ENCODE measurements around the gene CCNC.

Gene CCNC

DNA sequence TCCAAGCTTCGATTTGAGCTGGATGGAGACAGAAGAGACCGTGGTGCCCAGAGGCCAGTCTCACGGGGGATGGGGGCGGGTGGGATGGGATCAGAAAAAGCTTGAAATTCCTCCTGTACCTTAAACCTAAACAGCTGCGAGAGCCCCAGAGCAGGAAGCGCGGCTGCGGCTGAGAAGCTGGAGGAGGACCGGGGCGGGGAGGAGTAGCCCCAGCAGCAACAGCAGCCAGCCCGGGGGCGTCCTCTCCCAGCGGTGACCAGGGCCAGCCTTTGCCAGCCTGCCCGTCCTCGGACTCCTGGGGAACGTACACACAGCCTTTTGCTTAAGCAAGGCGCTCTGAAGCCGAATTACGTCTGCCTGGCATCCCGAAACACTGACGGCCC is 20.8 kb upstream of the CCNC start:
- H3K36me3 ChIP-seq (ENCODE audit: insufficient read depth, low read length), result no peaks in the 10 kb centered on the region
- peaks cover 4% of the 10 kb centered on the region; the same call in 1 of the 2 replicates for H3K4me1 ChIP-seq (ENCODE audit: insufficient read depth, low read length)
- H3K9ac ChIP-seq (ENCODE audit: low read depth, low read length), result peak overlapping the region; percentile 54; the same call in 1 of the 2 replicates
- H3K9me3 ChIP-seq (ENCODE audit: control insufficient read depth, insufficient read depth, low read length), result no peaks in the 10 kb centered on the region

DNA sequence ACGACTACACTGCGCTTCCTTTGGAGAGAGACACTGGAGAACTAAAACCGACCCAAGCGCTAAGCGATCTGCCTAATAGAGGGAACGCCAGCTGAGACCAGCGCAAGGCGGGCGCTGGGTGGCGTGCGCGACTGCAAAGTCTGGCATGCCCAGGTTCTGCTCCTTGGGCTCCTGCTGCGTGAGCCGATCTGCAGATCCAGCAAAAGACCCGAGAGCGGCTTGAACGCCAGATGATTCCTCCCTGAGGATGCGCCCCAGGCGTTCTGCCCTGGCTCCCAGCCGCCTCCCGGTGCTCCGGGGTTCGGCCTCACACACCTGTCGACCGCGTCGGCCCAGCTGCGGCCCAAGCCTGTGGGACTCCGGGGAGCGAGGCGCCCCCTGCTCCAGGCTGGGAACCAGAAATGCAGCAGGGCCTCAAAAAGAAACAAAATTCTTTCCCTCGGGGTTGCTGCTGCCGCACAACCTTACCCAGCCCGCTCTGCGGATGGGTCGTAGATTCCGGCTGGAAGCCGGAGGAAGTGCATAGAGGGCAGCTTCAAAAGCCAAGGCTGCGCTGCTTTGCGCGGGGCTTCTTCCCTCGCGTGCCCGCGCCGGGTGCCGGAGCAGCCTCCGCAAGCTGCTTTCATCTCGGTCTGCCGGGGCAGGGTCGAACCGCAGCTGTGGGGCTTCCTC is 20.3 kb upstream of the CCNC start:
- Histone ChIP-seq H3K36me3 (ENCODE audit: insufficient read depth, low read length) (no peaks in the 10 kb centered on the region), H3K9ac (ENCODE audit: low read depth, low read length) (peak overlapping the region; percentile 54; the same call in 1 of the 2 replicates), H3K4me1 (ENCODE audit: insufficient read depth, low read length) (peaks cover 4% of the 10 kb centered on the region; the same call in 1 of the 2 replicates), H3K9me3 (ENCODE audit: control insufficient read depth, insufficient read depth, low read length) (no peaks in the 10 kb centered on the region)

DNA sequence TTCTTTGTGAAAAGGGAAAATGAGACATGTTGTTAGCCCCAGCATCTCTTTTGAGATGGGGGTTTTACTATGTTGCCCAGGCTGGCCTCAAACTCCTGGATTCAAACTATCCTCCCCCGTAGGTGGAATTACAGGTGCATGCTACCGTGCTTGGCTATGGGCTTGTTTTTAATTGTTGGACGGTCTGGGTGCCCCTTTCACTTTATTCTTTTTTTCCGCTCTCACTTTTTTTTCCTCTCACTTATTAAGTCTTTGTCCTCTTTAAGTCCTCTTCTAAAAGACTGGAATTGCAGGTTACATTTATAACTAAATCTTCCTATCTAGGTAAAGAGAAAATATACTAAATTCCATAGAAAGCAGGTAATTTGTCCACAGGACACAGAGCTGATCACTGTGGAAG is 19.3 kb upstream of the CCNC start:
- Histone ChIP-seq H3K36me3 (ENCODE audit: insufficient read depth, low read length) (no peaks in the 10 kb centered on the region), H3K9ac (ENCODE audit: low read depth, low read length) (no peak overlapping the region), H3K9me3 (ENCODE audit: control insufficient read depth, insufficient read depth, low read length) (no peaks in the 10 kb centered on the region), H3K4me1 (ENCODE audit: insufficient read depth, low read length) (peaks cover 4% of the 10 kb centered on the region; the same call in 1 of the 2 replicates)

DNA sequence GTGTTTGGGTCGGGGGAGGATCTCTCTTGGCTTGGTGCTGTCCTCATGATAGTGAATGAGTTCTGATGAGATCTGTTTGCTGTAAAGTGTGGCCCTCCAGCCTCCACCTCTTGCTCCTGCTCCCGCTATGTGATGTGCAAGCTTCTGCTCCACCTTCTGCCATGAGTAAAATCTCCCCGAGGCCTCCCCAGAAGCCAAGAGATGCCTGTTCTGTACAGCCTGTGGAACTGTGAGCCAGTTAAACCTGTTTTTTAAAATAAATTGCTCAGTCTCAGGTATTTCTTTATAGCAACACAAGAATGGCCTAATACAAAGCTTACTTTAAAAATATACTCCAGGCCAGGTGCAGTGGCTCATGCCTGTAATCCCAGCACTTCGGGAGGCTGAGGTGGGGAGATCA is 11.3 kb upstream of the CCNC start:
- Histone ChIP-seq H3K9me3 (ENCODE audit: control insufficient read depth, insufficient read depth, low read length) (no peaks in the 10 kb centered on the region), H3K9ac (ENCODE audit: low read depth, low read length) (no peak overlapping the region), H3K4me1 (ENCODE audit: insufficient read depth, low read length) (no peaks in the 10 kb centered on the region), H3K36me3 (ENCODE audit: insufficient read depth, low read length) (no peaks in the 10 kb centered on the region; the same call in 1 of the 2 replicates)

DNA sequence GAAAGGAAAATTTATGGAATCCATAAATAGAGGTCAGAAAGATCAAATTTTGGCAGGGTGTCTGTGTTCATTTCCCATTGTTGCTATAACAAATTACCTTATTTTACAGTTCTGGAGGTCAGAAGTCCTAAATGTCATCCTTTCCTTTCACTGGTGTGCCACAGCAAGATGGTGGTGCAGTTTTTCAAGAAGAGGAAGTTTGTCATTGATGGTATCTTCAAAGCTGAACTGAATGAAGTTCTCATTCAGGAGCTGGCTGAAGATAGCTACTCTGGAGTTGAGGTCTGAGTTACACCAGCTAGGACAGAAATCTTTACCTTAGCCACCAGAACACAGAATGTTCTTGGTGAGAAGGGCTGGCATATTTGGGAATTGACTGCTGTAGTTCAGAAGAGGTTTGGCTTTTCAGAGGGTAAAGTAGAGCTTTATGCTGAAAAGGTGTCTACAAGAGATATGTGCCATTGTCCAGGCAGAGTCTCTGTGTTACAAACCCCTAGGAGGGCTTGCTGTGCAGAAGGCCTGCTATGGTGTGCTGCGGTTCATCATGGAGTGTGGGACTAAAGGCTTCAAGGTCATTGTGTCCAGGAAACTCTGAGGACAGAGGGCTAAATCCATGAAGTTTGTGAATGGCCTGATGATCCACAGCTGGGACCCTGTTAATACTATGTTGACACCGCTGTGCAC is 7.2 kb upstream of the CCNC start:
- H3K9me3 ChIP-seq (ENCODE audit: control insufficient read depth, insufficient read depth, low read length), result no peaks in the 10 kb centered on the region
- no peak overlapping the region for H3K9ac ChIP-seq (ENCODE audit: low read depth, low read length)
- no peaks in the 10 kb centered on the region for H3K4me1 ChIP-seq (ENCODE audit: insufficient read depth, low read length)
- no peaks in the 10 kb centered on the region; the same call in 1 of the 2 replicates for H3K36me3 ChIP-seq (ENCODE audit: insufficient read depth, low read length)

DNA sequence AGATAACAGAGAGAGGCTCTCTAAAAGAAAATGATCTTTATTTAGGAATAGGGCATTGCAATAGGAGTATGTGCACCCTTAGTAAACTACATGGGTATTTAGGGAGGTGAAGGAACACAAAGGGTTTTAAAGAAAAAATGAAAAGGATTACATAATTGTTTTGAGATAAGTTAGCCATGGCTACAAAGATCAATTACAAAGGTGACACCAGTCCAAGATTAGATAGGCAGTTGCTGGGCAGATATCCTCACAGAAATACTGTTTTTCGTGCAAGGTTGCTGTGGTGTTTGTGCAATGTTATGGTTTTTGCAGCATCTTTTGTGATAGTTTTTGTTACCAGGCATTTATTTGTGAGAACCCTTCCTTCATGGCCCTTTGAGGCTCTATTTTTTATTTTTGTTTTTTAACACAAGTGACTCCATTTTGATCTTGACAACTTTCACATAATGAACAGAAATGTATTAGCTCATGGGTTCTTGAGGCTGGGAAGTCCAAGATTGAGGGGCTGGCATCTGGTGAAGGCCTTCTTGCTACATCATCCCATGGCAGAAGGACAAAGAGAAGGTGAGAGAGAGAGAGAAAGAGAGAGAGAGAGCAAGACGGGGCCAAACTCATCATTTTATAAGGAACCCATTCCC is 5.6 kb upstream of the CCNC start:
- Histone ChIP-seq H3K36me3 (ENCODE audit: insufficient read depth, low read length) (no peaks in the 10 kb centered on the region; the same call in 1 of the 2 replicates), H3K9ac (ENCODE audit: low read depth, low read length) (no peak overlapping the region), H3K9me3 (ENCODE audit: control insufficient read depth, insufficient read depth, low read length) (no peaks in the 10 kb centered on the region), H3K4me1 (ENCODE audit: insufficient read depth, low read length) (no peaks in the 10 kb centered on the region)

DNA sequence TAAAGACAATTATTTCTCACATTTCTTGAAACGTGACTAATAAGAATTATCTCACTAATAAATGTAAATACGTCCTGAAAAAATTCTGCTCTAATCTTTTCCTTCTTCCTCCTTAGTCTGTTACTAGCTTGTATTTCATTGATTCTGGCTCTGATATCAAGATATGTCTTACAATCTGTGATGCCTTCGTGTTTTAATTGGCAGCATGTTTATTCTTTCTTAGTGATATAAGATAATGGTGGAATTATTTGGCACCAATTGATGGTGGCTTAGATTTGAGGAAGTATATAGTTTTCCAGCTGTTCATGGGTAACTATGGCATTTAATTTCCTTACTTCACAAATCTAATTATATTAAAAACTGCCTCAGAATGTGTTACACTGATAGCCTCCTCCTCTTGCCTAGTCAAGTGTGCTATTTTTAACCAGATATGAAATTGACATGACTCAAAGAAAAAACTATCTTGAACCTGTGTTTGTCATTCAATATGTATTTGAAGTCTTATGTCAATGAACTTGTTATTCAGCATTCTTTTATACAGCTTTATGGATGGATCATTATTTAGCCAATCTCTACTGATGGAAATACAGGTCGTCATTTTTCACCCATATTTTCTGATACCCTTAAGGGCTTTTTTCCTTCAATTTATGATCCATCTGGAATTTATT is 5.3 kb downstream of the CCNC start:
- Histone ChIP-seq H3K36me3 (ENCODE audit: insufficient read depth, low read length) (peaks cover 2% of the 10 kb centered on the region; the same call in 1 of the 2 replicates), H3K9me3 (ENCODE audit: control insufficient read depth, insufficient read depth, low read length) (no peaks in the 10 kb centered on the region), H3K4me1 (ENCODE audit: insufficient read depth, low read length) (no peaks in the 10 kb centered on the region), H3K9ac (ENCODE audit: low read depth, low read length) (no peak overlapping the region)

DNA sequence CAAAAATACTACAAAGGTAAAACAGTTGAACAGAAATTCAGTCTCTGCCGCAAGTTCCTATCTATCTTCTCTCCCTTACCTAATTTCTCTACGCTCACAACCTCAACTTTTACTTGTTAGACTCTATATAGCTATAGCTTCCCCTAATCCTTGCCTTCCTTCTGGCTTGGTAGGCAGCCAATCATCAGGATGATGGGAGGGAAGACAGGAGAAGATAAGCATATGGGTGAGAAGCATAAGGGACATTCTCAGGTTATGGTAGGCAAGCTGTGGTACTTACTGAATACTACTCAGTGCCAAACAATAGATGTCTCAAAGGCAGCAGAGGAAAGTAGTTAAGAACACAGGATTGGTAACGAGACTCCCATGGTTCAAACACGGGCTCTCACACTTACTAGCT is 7.8 kb downstream of the CCNC start:
- peaks cover 10% of the 10 kb centered on the region for H3K36me3 ChIP-seq (ENCODE audit: insufficient read depth, low read length)
- no peaks in the 10 kb centered on the region for H3K4me1 ChIP-seq (ENCODE audit: insufficient read depth, low read length)
- no peaks in the 10 kb centered on the region for H3K9me3 ChIP-seq (ENCODE audit: control insufficient read depth, insufficient read depth, low read length)
- no peak overlapping the region for H3K9ac ChIP-seq (ENCODE audit: low read depth, low read length)

DNA sequence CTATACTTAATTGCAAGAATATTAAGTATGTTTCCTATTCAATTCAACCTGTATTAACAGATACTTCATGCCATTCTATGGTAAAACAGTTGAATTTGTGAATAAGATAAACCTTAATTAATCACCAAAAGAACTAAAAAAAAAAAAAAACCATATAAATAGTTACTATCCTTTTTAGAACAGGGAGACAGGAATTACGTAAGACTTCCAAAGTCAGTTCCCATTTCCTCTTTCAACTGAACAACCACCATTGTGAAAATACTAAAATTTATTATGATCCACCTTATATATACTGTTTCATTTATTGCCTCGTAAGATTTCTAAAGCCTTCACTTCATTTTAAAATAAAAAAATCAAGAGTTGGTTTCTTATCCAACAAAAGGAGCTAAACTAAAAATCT is 9.4 kb downstream of the CCNC start:
- no peak overlapping the region for H3K9ac ChIP-seq (ENCODE audit: low read depth, low read length)
- no peaks in the 10 kb centered on the region for H3K9me3 ChIP-seq (ENCODE audit: control insufficient read depth, insufficient read depth, low read length)
- no peaks in the 10 kb centered on the region for H3K4me1 ChIP-seq (ENCODE audit: insufficient read depth, low read length)
- H3K36me3 ChIP-seq (ENCODE audit: insufficient read depth, low read length), result peaks cover 10% of the 10 kb centered on the region

DNA sequence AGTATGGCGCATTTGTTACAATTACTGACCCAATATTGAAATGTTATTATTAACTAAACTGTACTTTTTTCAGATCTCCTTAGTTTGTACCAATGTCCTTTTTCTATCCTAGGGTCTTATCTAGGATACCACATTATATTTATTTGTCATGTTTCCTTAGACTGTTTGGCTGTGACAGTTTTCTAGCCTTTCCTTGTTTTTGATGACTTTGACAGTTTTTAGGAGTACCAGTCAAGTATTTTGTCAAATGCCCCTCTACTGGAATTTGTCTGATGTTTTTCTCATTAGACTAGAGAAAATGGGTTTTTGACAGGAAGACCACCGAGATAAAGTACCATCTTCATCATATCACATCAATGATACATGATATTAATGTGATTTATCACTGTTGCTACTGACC is 14.6 kb downstream of the CCNC start:
- Histone ChIP-seq H3K36me3 (ENCODE audit: insufficient read depth, low read length) (peaks cover 14% of the 10 kb centered on the region), H3K9me3 (ENCODE audit: control insufficient read depth, insufficient read depth, low read length) (no peaks in the 10 kb centered on the region), H3K4me1 (ENCODE audit: insufficient read depth, low read length) (no peaks in the 10 kb centered on the region), H3K9ac (ENCODE audit: low read depth, low read length) (no peak overlapping the region)

DNA sequence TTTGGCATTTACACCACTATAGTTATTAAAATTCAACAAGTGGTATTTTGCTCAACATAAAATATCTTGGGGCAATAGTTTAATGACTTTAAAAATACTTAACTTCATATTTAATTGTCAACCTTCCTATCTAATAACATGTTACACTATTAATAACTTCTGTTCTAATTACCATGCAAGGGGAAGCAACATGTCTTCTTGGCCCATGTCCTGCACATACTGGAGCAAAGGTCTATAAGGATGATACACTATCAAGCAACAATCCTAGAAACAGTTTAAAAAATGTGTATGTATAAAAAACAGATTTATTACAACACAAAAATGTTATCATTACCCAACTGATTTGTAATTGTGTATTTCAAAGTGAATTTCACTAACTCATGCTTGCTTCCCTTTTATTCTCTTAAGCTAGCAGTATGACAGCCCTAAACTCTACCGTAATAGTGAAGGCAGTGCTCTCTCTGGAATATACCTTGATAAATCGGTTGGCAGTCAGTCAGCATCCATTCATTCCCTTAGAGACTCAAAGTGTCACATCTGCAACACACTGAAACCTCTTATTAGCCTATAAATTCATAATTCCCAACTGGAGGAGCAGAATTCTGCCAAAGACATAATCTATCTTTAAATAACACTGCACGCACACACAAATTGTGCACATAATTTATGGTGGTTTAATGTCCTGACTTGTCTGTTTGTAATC is 18.3 kb downstream of the CCNC start:
- no peaks in the 10 kb centered on the region for H3K4me1 ChIP-seq (ENCODE audit: insufficient read depth, low read length)
- H3K9me3 ChIP-seq (ENCODE audit: control insufficient read depth, insufficient read depth, low read length), result no peaks in the 10 kb centered on the region; the same call in 1 of the 2 replicates
- H3K36me3 ChIP-seq (ENCODE audit: insufficient read depth, low read length), result peaks cover 12% of the 10 kb centered on the region
- no peak overlapping the region for H3K9ac ChIP-seq (ENCODE audit: low read depth, low read length)

DNA sequence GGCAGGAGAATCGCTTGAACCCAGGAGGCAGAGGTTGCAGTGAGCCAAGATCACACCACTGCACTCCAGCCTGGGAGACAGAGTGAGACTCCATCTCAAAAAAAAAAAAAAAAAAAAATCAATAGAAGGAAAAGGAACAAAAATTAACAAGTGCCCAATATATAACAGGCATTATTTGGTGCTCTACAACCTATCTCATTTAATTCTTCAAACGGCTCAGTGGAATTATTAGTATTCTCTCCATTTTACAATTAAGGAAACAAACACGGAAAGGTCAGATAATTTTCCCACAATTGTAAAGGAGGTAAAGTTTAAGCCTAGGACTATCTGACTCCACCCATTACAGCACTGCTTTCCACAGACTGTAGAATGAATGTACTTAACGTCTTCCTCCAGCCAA is 19.8 kb downstream of the CCNC start:
- H3K36me3 ChIP-seq (ENCODE audit: insufficient read depth, low read length), result peaks cover 12% of the 10 kb centered on the region
- H3K9me3 ChIP-seq (ENCODE audit: control insufficient read depth, insufficient read depth, low read length), result no peaks in the 10 kb centered on the region; the same call in 1 of the 2 replicates
- no peak overlapping the region for H3K9ac ChIP-seq (ENCODE audit: low read depth, low read length)
- no peaks in the 10 kb centered on the region for H3K4me1 ChIP-seq (ENCODE audit: insufficient read depth, low read length)

DNA sequence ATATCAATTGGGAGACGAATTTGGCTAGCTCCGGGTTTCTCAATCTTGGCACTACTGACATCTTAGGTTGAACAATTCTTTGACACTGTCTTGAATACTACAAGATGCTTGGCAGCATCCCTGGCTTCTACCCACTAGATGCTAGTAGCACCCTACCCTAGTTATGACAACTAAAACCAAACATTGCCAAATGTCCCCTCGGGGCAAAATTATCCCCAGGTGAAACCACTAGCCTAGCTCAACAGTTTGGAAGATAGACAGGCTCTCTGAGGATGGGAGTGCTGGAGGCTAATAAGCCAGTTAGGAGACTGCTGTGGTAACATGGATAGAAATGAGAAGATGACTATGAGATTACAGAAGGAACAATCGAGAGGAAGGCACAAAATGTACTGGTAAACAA is 20.9 kb downstream of the CCNC start:
- no peaks in the 10 kb centered on the region for H3K4me1 ChIP-seq (ENCODE audit: insufficient read depth, low read length)
- no peak overlapping the region for H3K9ac ChIP-seq (ENCODE audit: low read depth, low read length)
- H3K9me3 ChIP-seq (ENCODE audit: control insufficient read depth, insufficient read depth, low read length), result no peaks in the 10 kb centered on the region; the same call in 1 of the 2 replicates
- peaks cover 12% of the 10 kb centered on the region for H3K36me3 ChIP-seq (ENCODE audit: insufficient read depth, low read length)

DNA sequence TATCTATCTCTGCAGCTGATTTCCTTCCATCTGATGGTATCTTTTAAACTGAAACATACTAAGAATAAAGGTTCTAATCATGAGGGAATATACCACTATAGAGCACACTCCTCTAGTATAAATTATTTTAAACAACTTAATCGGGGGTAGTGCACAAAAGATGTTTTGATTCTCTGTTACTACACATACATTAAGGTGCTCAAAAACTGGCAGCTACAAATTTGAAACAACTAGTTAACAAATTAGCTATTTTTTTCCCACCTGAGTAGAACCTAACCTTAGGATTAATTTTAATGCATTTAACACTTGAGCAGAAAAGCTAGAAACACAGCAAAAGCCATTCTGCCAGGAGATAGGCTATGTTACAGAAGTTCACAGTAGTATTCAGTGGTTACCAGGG is 23.0 kb downstream of the CCNC start:
- H3K9me3 ChIP-seq (ENCODE audit: control insufficient read depth, insufficient read depth, low read length), result no peaks in the 10 kb centered on the region; the same call in 1 of the 2 replicates
- peaks cover 12% of the 10 kb centered on the region for H3K36me3 ChIP-seq (ENCODE audit: insufficient read depth, low read length)
- no peaks in the 10 kb centered on the region for H3K4me1 ChIP-seq (ENCODE audit: insufficient read depth, low read length)
- H3K9ac ChIP-seq (ENCODE audit: low read depth, low read length), result no peak overlapping the region
